PC-3 (cell line): Measurements from ENCODE around the gene CRY1. TPM values are rescaled to one million over a fixed set of nuclear protein-coding genes. Genes with fewer than 3 reads are reported as not detected.

ENCODE experiments used
- ATAC-seq: fragments of 200-7000 bp; cut with Tn5 transposase; 2 replicates; pipeline ENCODE4 v1.9.1; 2020; ENCODE audit warnings: mild to moderate bottlenecking, moderate library complexity
- BruUV-seq: library from RNA; stranded (reverse); fragments of 400-500 nt; replicated peaks from 2 replicates; lab custom pipeline; 2021; lab: Mats Ljungman, UMichigan
- CTCF ChIA-PET: fragments of 300-600 bp; sonication (Branson Sonifier 250); formaldehyde crosslinking; loops from one replicate; lab custom pipeline; 2022; ENCODE audit warnings: antibody characterized with exemption; lab: Charles Lee
- POLR2A ChIA-PET: fragments of 300-600 bp; sonication (Branson Sonifier 250); formaldehyde crosslinking; loops from one replicate; lab custom pipeline; 2022; ENCODE audit warnings: antibody characterized with exemption; ENCODE audit not compliant: unreplicated experiment; lab: Charles Lee
- DNase-seq: peaks from one replicate; pipeline ENCODE4 v3.0.0-alpha.2; 2015
- H2AFZ ChIP-seq: fragments of 300-600 bp; sonication (generic); 2 replicates; pipeline ENCODE4 v1.6.0; 2016; ENCODE audit warnings: antibody characterized with exemption, low read length
- H3F3A ChIP-seq: fragments of 300-600 bp; sonication (generic); one replicate; pipeline ENCODE4 v1.6.0; 2017; ENCODE audit warnings: antibody characterized with exemption, low read length, control low read depth, mild to moderate bottlenecking; ENCODE audit not compliant: unreplicated experiment
- H3K27ac ChIP-seq: fragments of 300-600 bp; sonication (generic); 2 replicates; pipeline ENCODE4 v1.5.1; 2016; ENCODE audit warnings: mild to moderate bottlenecking, low read length
- H3K27me3 ChIP-seq: fragments of 300-600 bp; sonication (generic); 2 replicates; pipeline ENCODE4 v1.6.1; 2016; ENCODE audit warnings: low read length, mixed read lengths
- H3K36me3 ChIP-seq: fragments of 300-600 bp; sonication (generic); 2 replicates; pipeline ENCODE4 v1.6.1; 2016; ENCODE audit warnings: low read depth, mixed run types, low read length, mixed read lengths
- H3K4me1 ChIP-seq: fragments of 300-600 bp; sonication (generic); 2 replicates; pipeline ENCODE4 v1.5.1; 2016; ENCODE audit warnings: low read length; ENCODE audit not compliant: insufficient read depth
- H3K4me2 ChIP-seq: fragments of 300-600 bp; sonication (generic); 2 replicates; pipeline ENCODE4 v1.6.0; 2016; ENCODE audit warnings: low read length
- H3K4me3 ChIP-seq: fragments of 300-600 bp; sonication (generic); 2 replicates; pipeline ENCODE4 v1.5.1; 2016; ENCODE audit warnings: mild to moderate bottlenecking, low read length, mixed read lengths
- H3K79me2 ChIP-seq: fragments of 300-600 bp; sonication (generic); 2 replicates; pipeline ENCODE4 v1.6.1; 2017; ENCODE audit warnings: low read length, mixed read lengths
- H3K9ac ChIP-seq: fragments of 300-600 bp; sonication (generic); 2 replicates; pipeline ENCODE4 v1.6.0; 2016; ENCODE audit warnings: mild to moderate bottlenecking, low read length
- H3K9me2 ChIP-seq: fragments of 300-600 bp; sonication (generic); replicated peaks from 2 replicates; pipeline ENCODE4 v1.6.1; 2016; ENCODE audit warnings: mixed run types, low read length, mixed read lengths
- H3K9me3 ChIP-seq: fragments of 300-600 bp; sonication (generic); 2 replicates; pipeline ENCODE4 v1.6.1; 2016; ENCODE audit warnings: low read length, mixed read lengths
- H4K20me1 ChIP-seq: fragments of 300-600 bp; sonication (generic); 2 replicates; pipeline ENCODE4 v1.6.1; 2016; ENCODE audit warnings: low read length, mixed read lengths
- CTCF ChIP-seq: fragments of 300-600 bp; sonication (generic); conservative IDR thresholded peaks from 2 replicates; pipeline ENCODE4 v1.5.1; 2017; ENCODE audit warnings: antibody characterized with exemption, low read depth, mild to moderate bottlenecking, low read length
- EZH2 ChIP-seq: fragments of 300-600 bp; sonication (generic); IDR thresholded peaks from one replicate; pipeline ENCODE4 v1.6.1; 2017; ENCODE audit warnings: antibody characterized with exemption, mild to moderate bottlenecking, low read length; ENCODE audit not compliant: unreplicated experiment
- EZH2phosphoT487 ChIP-seq: fragments of 300-600 bp; sonication (generic); IDR thresholded peaks from 2 replicates; pipeline ENCODE4 v1.6.1; 2018; ENCODE audit warnings: mild to moderate bottlenecking, antibody characterized with exemption, low read length, borderline replicate concordance
- intact Hi-C: fragments of 100-400 bp; cut with micrococcal nuclease; formaldehyde crosslinking; loops from 2 replicates; pipeline ENCODE4 v1.9.0; 2023
- total RNA-seq: library from RNA; depleted of rRNA; stranded (reverse); fragments of >200 nt; gene quantifications from 2 replicates; pipeline ENCODE4 v1.2.3, GENCODE V29; 2014

The CRY1 gene
- total RNA-seq, 1 experiment from 2014 or later: 32.0 TPM

DNA sequence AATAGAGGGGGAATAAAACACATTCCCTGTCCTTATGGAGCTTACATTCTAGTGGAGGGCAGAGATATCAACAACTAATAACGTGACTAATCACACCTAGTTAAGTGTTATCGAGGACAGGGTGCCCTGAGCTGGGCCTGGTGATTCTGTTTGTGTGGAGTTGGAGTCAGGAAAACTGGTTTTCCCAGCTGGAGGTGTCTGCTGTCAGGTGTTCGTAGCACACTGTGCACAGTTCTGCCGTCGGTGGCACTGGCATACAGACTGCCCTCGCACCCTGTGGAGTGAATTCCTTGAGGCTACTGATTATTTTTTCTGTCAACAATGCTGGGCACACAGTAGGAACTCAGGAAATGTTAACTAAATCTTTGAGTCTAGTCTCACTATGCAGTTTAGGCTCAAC lies 105.5 kb downstream of the CRY1 start:
- Histone ChIP-seq H2AFZ (peak overlapping the region; percentile 84; the same call in 1 of the 2 replicates), H3F3A (no peaks in the 10 kb centered on the region), H4K20me1 (no peaks in the 10 kb centered on the region), H3K4me1 (peaks cover 26% of the 10 kb centered on the region), H3K27ac (no peak overlapping the region), H3K9ac (no peak overlapping the region), H3K27me3 (no peaks in the 10 kb centered on the region), H3K4me3 (no peak overlapping the region), H3K79me2 (peaks cover 17% of the 10 kb centered on the region), H3K9me2 (no peaks in the 10 kb centered on the region), H3K36me3 (0 out of 2 replicates have a peak, but pooled peaks cover 6% of the 10 kb centered on the region), H3K4me2 (peak overlapping the region; percentile 92), H3K9me3 (no peaks in the 10 kb centered on the region)
- ATAC-seq (no peak), DNase-seq (no peak)
- ChIA-PET POLR2A (no interaction called here), CTCF (interaction anchor here (1.7 kb wide), 1 partner anchor 104 kb away, joined by 4 read pairs; no protein-coding TSS in a partner anchor)
- TF ChIP-seq EZH2phosphoT487 (no peak), EZH2 (no peak), CTCF (no peak)
- no TSS peak for BruUV-seq
- intact Hi-C loops: loop anchor here (2.0 kb wide), 1 partner anchor 31 kb away; no protein-coding TSS in a partner anchor

GRCh38 chr12:106986625-106987389 lies 106.5 kb downstream of the CRY1 start, which contains the start of gene MTERF2:
Gene MTERF2, minus strand, starts transcription at chr12:106987146. Its CDS starts 8,432 bp downstream, at chr12:106978714.
- TF ChIP-seq EZH2: no peak
- no peak for TF ChIP-seq EZH2phosphoT487
- no peak for TF ChIP-seq CTCF
- Histone ChIP-seq H2AFZ (peak within 1 kb of the TSS; percentile 84), H3K79me2 (peaks cover 17% of the 10 kb centered on the region), H3K9ac (peak within 1 kb of the TSS; percentile 80), H3F3A (no peaks in the 10 kb centered on the region), H3K36me3 (0 out of 2 replicates have a peak, but pooled peaks cover 6% of the 10 kb centered on the region), H3K4me2 (peak within 1 kb of the TSS; percentile 92), H3K27ac (0 out of 2 replicates have a peak within 1 kb of the TSS, but pooled peaks have one; percentile 16), H3K9me3 (no peaks in the 10 kb centered on the region), H4K20me1 (no peaks in the 10 kb centered on the region), H3K27me3 (no peaks in the 10 kb centered on the region), H3K4me1 (peaks cover 26% of the 10 kb centered on the region), H3K4me3 (peak within 1 kb of the TSS; percentile 86), H3K9me2 (no peaks in the 10 kb centered on the region)
- ATAC-seq (peak; percentile 89), DNase-seq (peak; percentile 96)
- intact Hi-C loops: loop anchor here (2.0 kb wide), 1 partner anchor 30 kb away; no protein-coding TSS in a partner anchor
- CTCF ChIA-PET: interaction anchor here (1.7 kb wide), 1 partner anchor 105 kb away, joined by 4 read pairs; no protein-coding TSS in a partner anchor
- BruUV-seq: TSS peak; percentile 66
- POLR2A ChIA-PET: interaction anchor here (0.6 kb wide), 2 partner anchors 11 to 31 kb away, joined by 5 read pairs; partner anchors contain the start of gene TMEM263
